Measurements from ENCODE around the gene PRM2. TPM values are rescaled to one million over a fixed set of nuclear protein-coding genes. Genes with fewer than 3 reads are reported as not detected.

PRM2 gene
- polyA plus RNA-seq, 2 of the 4 experiments (the other 2 are of a cell fraction), result not detected

GRCh38 chr16:11242658-11243057, 33.6 kb downstream of the PRM2 start:
- ATAC-seq (no peak), DNase-seq (ENCODE audit: low read depth in 1 of 2, low spot score in 1 of 2) (no peak), FAIRE-seq (no peak)
- TF ChIP-seq ZNF302 (CRISPR knock-in tag; IDR thresholded peaks at IDR 0.05) (no peak), RAD21 (conservative IDR thresholded peaks at IDR 0.05 in 1 of 2, IDR thresholded peaks at IDR 0.05 in 1 of 2) (no peak), RNF2 (IDR thresholded peaks at IDR 0.05; ENCODE audit: borderline replicate concordance, low read depth) (no peak), TP53 (CRISPR knock-in tag; IDR thresholded peaks at IDR 0.05) (no peak), FOSL2 (IDR thresholded peaks at IDR 0.05) (no peak), FOSL2 (CRISPR knock-in tag; IDR thresholded peaks at IDR 0.05) (no peak), NFE2L2 (conservative IDR thresholded peaks at IDR 0.05; ENCODE audit: low read length) (no peak), JUNB (IDR thresholded peaks at IDR 0.05) (no peak), NR3C1 (IDR thresholded peaks at IDR 0.05) (no peak), GATA3 (IDR thresholded peaks at IDR 0.05; ENCODE audit: borderline replicate concordance) (no peak), CHD2 (IDR thresholded peaks at IDR 0.05; ENCODE audit: low read length, partially characterized antibody) (no peak), ZC3H11A (IDR thresholded peaks at IDR 0.05) (no peak), USF2 (IDR thresholded peaks at IDR 0.05) (no peak), MAFK (IDR thresholded peaks at IDR 0.05; ENCODE audit: partially characterized antibody) (no peak), ZSCAN20 (CRISPR knock-in tag; IDR thresholded peaks at IDR 0.05) (no peak), EP300 (IDR thresholded peaks at IDR 0.05) (no peak), BHLHE40 (IDR thresholded peaks at IDR 0.05; ENCODE audit: low read depth, low read length) (no peak), RARB (CRISPR knock-in tag; IDR thresholded peaks at IDR 0.05) (no peak), EHMT2 (IDR thresholded peaks at IDR 0.05; ENCODE audit: low read depth) (no peak), HOXB5 (CRISPR knock-in tag; IDR thresholded peaks at IDR 0.05) (no peak), JUN (IDR thresholded peaks at IDR 0.05) (no peak)
- ChIA-PET POLR2A (no interaction called here), CTCF (interaction anchor here (1.1 to 4.0 kb wide), 2 partner anchors 13 to 67 kb away, joined by 4 to 14 read pairs; partner anchors contain the start of gene SOCS1)
- WGBS (ENCODE audit: missing lambda C conversion rate), result 65% methylated on average over 12 of the region's 12 CpGs
- no peak overlapping the region for H3K27ac ChIP-seq
- no peaks in the 10 kb centered on the region for H3K4me1 ChIP-seq
- H3K4me3 ChIP-seq, result no peak overlapping the region
- H3K9me3 ChIP-seq, result no peaks in the 10 kb centered on the region
- H3K4me2 ChIP-seq, result no peak overlapping the region

GRCh38 chr16:11241480-11242204, 34.6 kb downstream of the PRM2 start:
- no peaks in the 10 kb centered on the region for H3K9me3 ChIP-seq
- no peaks in the 10 kb centered on the region for H3K4me1 ChIP-seq
- no peak for TF ChIP-seq JUNB (IDR thresholded peaks at IDR 0.05)
- DNase-seq (ENCODE audit: low read depth in 1 of 2, low spot score in 1 of 2), result no peak
- ChIA-PET POLR2A (no interaction called here), CTCF (interaction anchor here (1.1 to 4.0 kb wide), 2 partner anchors 14 to 66 kb away, joined by 4 to 14 read pairs; partner anchors contain the start of gene SOCS1)
- no peak overlapping the region for H3K4me2 ChIP-seq
- no peak for FAIRE-seq
- H3K4me3 ChIP-seq, result no peak overlapping the region
- ATAC-seq, result no peak
- no peak overlapping the region for H3K27ac ChIP-seq
- 71% methylated on average over 5 of the region's 5 CpGs for WGBS (ENCODE audit: missing lambda C conversion rate)

GRCh38 chr16:11240636-11241473, 35.4 kb downstream of the PRM2 start:
- ATAC-seq (no peak), DNase-seq (ENCODE audit: low read depth in 1 of 2, low spot score in 1 of 2) (no peak), FAIRE-seq (no peak)
- Histone ChIP-seq H3K4me1 (no peaks in the 10 kb centered on the region), H3K27ac (no peak overlapping the region), H3K9me3 (no peaks in the 10 kb centered on the region), H3K4me2 (no peak overlapping the region), H3K4me3 (no peak overlapping the region)
- POLR2A ChIA-PET, result no interaction called here
- no peak for TF ChIP-seq RNF2 (IDR thresholded peaks at IDR 0.05; ENCODE audit: borderline replicate concordance, low read depth)
- CTCF ChIA-PET, result interaction anchor here (1.1 to 4.0 kb wide), 2 partner anchors 15 to 277 kb away, joined by 3 to 14 read pairs; partner anchors contain the start of gene SOCS1
- WGBS (ENCODE audit: missing lambda C conversion rate), result 64% methylated on average over 10 of the region's 10 CpGs

All from A549 (cell line).